Mesenchymal stem cell (in vitro differentiated cells and primary cell): ENCODE results near the gene GNPDA2.

Experiments
- DNase-seq: peaks from one replicate; pipeline ENCODE4 v3.0.0-alpha.2; 2013
- H2AFZ ChIP-seq: one replicate; pipeline ENCODE4 v1.6.1; 2013; ENCODE audit warnings: low read depth, mild to moderate bottlenecking, control low read depth, inconsistent platforms, low read length, moderate library complexity
- H2AK5ac ChIP-seq: 2 replicates; pipeline ENCODE4 v1.6.1; 2013; ENCODE audit warnings: low read length, moderate library complexity, mild to moderate bottlenecking, inconsistent platforms; ENCODE audit not compliant: severe bottlenecking
- H2BK120ac ChIP-seq: one replicate; pipeline ENCODE4 v1.6.1; 2013; ENCODE audit warnings: low read depth, mild to moderate bottlenecking, inconsistent platforms, low read length, moderate library complexity
- H2BK12ac ChIP-seq, 2 experiments: one replicate each; pipeline ENCODE4 v1.6.1; 2013; ENCODE audit warnings: inconsistent platforms in 2 of 2, low read length in 2 of 2, mild to moderate bottlenecking in 2 of 2, moderate library complexity in 2 of 2, control low read depth in 1 of 2
- H2BK15ac ChIP-seq: one replicate; pipeline ENCODE4 v1.6.1; 2013; ENCODE audit warnings: mild to moderate bottlenecking, low read depth, inconsistent platforms; ENCODE audit not compliant: poor library complexity, severe bottlenecking
- H2BK5ac ChIP-seq: 2 replicates; pipeline ENCODE4 v1.6.1; 2013; ENCODE audit warnings: low read depth, mild to moderate bottlenecking, low read length, control low read depth, inconsistent platforms; ENCODE audit not compliant: poor library complexity, severe bottlenecking
- H3K14ac ChIP-seq, 2 experiments: one replicate each; pipeline ENCODE4 v1.6.1; 2013; ENCODE audit warnings: inconsistent platforms in 2 of 2, low read length in 2 of 2, control low read depth in 1 of 2, mild to moderate bottlenecking in 1 of 2, moderate library complexity in 1 of 2
- H3K18ac ChIP-seq, 2 experiments: one replicate each; pipeline ENCODE4 v1.6.1; 2013; ENCODE audit warnings: inconsistent platforms in 2 of 2, low read length in 2 of 2, control low read depth in 1 of 2, low read depth in 1 of 2, mild to moderate bottlenecking in 1 of 2
- H3K23ac ChIP-seq, 2 experiments: one replicate each; pipeline ENCODE4 v1.6.1; 2013; ENCODE audit warnings: inconsistent platforms in 2 of 2, low read length in 2 of 2, mild to moderate bottlenecking in 2 of 2, moderate library complexity in 2 of 2, control low read depth in 1 of 2
- H3K27ac ChIP-seq: 2 replicates; pipeline ENCODE4 v1.5.1; 2013; ENCODE audit warnings: mild to moderate bottlenecking, moderate library complexity, low read length, control low read depth, inconsistent platforms; ENCODE audit not compliant: poor library complexity, severe bottlenecking
- H3K27me3 ChIP-seq, 2 experiments: 2 replicates each; pipeline versions ENCODE4 v1.6.1 to v1.7.0; 2013; ENCODE audit warnings: low read length in 2 of 2, mild to moderate bottlenecking in 2 of 2, moderate library complexity in 2 of 2, control low read depth in 1 of 2, inconsistent platforms in 1 of 2; ENCODE audit not compliant: control insufficient read depth in 1 of 2, insufficient read depth in 1 of 2
- H3K36me3 ChIP-seq, 2 experiments: 2 replicates each; pipeline versions ENCODE4 v1.6.1 to v1.7.0; 2013; ENCODE audit warnings: low read length in 2 of 2, control low read depth in 1 of 2, inconsistent platforms in 1 of 2, low read depth in 1 of 2, mild to moderate bottlenecking in 1 of 2; ENCODE audit not compliant: insufficient read depth in 2 of 2, control insufficient read depth in 1 of 2
- H3K4ac ChIP-seq, 2 experiments: one replicate each; pipeline ENCODE4 v1.6.1; 2013; ENCODE audit warnings: inconsistent platforms in 2 of 2, low read length in 2 of 2, mild to moderate bottlenecking in 2 of 2, moderate library complexity in 2 of 2, control low read depth in 1 of 2, low read depth in 1 of 2
- H3K4me1 ChIP-seq: 2 replicates; pipeline ENCODE4 v1.6.1; 2013; ENCODE audit warnings: low read depth, low read length, control low read depth; ENCODE audit not compliant: control insufficient read depth, insufficient read depth
- H3K4me2 ChIP-seq: 2 replicates; pipeline ENCODE4 v1.6.1; 2013; ENCODE audit warnings: low read length, mild to moderate bottlenecking, inconsistent platforms; ENCODE audit not compliant: poor library complexity, severe bottlenecking
- H3K4me3 ChIP-seq, 2 experiments: 2 replicates each; pipeline versions ENCODE4 v1.5.1 to v1.7.0; 2013; ENCODE audit warnings: low read length in 2 of 2, mild to moderate bottlenecking in 2 of 2, control low read depth in 1 of 2, low read depth in 1 of 2; ENCODE audit not compliant: insufficient read depth in 1 of 2
- H3K79me1 ChIP-seq: replicated peaks from 2 replicates; pipeline ENCODE4 v1.6.1; 2013; ENCODE audit warnings: mild to moderate bottlenecking, control low read depth, low read length, inconsistent platforms; ENCODE audit not compliant: poor library complexity, severe bottlenecking
- H3K9ac ChIP-seq: 2 replicates; pipeline ENCODE4 v1.7.0; 2013; ENCODE audit warnings: mild to moderate bottlenecking, low read length, moderate library complexity
- H3K9me3 ChIP-seq: 2 replicates; pipeline ENCODE4 v1.7.0; 2013; ENCODE audit warnings: mild to moderate bottlenecking, low read length; ENCODE audit not compliant: control insufficient read depth
- H4K8ac ChIP-seq: one replicate; pipeline ENCODE4 v1.6.1; 2013; ENCODE audit warnings: inconsistent platforms, mild to moderate bottlenecking, low read length, moderate library complexity
- H4K91ac ChIP-seq: one replicate; pipeline ENCODE4 v1.6.1; 2013; ENCODE audit warnings: mild to moderate bottlenecking, low read length, inconsistent platforms
- WGBS: methylation state at CpG from one replicate; pipeline ENCODE4 v1.1.7; 2013; ENCODE audit warnings: mixed read lengths; 5-methylcytosine and 5-hydroxymethylcytosine counted together

The GNPDA2 gene

GRCh38 chr4:44727471-44727870 lies 1.1 kb upstream of the GNPDA2 start:
- H2BK15ac ChIP-seq = no peak overlapping the region
- WGBS = 93% methylated on average over 6 of the region's 6 CpGs
- no peaks in the 10 kb centered on the region for H3K9me3 ChIP-seq
- peaks cover 6% of the 10 kb centered on the region for H3K79me1 ChIP-seq
- no peak overlapping the region for H3K18ac ChIP-seq
- H3K4ac ChIP-seq = no peak overlapping the region
- no peaks in the 10 kb centered on the region for H3K27me3 ChIP-seq
- H3K4me2 ChIP-seq = no peak overlapping the region
- H4K8ac ChIP-seq = no peak overlapping the region
- H3K4me1 ChIP-seq = no peaks in the 10 kb centered on the region
- H3K27ac ChIP-seq = no peak overlapping the region
- no peak for DNase-seq
- H4K91ac ChIP-seq = no peak overlapping the region
- peak overlapping the region in 1 of 2 experiments; percentile 99 for H3K4me3 ChIP-seq
- no peak overlapping the region for H2BK5ac ChIP-seq
- no peak overlapping the region for H2BK12ac ChIP-seq
- H2BK120ac ChIP-seq = no peak overlapping the region
- H3K23ac ChIP-seq = no peak overlapping the region
- no peak overlapping the region for H3K9ac ChIP-seq
- H2AFZ ChIP-seq = no peak overlapping the region
- H3K14ac ChIP-seq = no peak overlapping the region
- H3K36me3 ChIP-seq = no peaks in the 10 kb centered on the region
- no peak overlapping the region for H2AK5ac ChIP-seq

DNA sequence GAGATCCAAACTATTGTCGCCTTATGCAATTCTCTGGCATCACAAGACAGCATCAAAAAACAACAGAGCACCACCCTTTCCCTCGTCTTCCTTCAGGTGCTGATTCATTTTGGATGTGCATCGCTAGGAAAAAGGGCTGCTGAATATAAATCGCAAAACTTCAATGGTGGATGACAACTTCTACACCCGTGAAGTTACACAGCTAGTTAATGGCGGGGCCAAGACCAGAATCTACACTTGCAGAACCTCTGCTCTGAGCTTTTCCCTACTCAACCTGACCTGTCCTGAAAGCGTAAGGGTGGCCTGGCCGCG lies 674 bp downstream of the GNPDA2 start:
- no peak overlapping the region for H3K14ac ChIP-seq
- no peak overlapping the region for H2BK5ac ChIP-seq
- no peak overlapping the region for H3K27ac ChIP-seq
- H4K91ac ChIP-seq = no peak overlapping the region
- H2BK12ac ChIP-seq = peak overlapping the region in 1 of 2 experiments; percentile 38
- H3K9ac ChIP-seq = peak overlapping the region; percentile 94
- DNase-seq = no peak
- H3K4me3 ChIP-seq = peak overlapping the region; percentile 81 to 99
- H3K4me1 ChIP-seq = no peaks in the 10 kb centered on the region
- no peak overlapping the region for H4K8ac ChIP-seq
- H3K4me2 ChIP-seq = peak overlapping the region; percentile 42
- peak overlapping the region; percentile 88 to 90 for H3K18ac ChIP-seq
- WGBS = 6% methylated on average over 9 of the region's 9 CpGs
- peak overlapping the region; percentile 7 for H2AFZ ChIP-seq
- H2AK5ac ChIP-seq = no peak overlapping the region
- no peak overlapping the region for H2BK15ac ChIP-seq
- peaks cover 7% of the 10 kb centered on the region for H3K79me1 ChIP-seq
- no peak overlapping the region for H2BK120ac ChIP-seq
- no peak overlapping the region for H3K23ac ChIP-seq
- no peaks in the 10 kb centered on the region for H3K9me3 ChIP-seq
- H3K36me3 ChIP-seq = peaks cover 0 to 1% of the 10 kb centered on the region in 2 experiments
- H3K4ac ChIP-seq = no peak overlapping the region
- no peaks in the 10 kb centered on the region for H3K27me3 ChIP-seq

DNA sequence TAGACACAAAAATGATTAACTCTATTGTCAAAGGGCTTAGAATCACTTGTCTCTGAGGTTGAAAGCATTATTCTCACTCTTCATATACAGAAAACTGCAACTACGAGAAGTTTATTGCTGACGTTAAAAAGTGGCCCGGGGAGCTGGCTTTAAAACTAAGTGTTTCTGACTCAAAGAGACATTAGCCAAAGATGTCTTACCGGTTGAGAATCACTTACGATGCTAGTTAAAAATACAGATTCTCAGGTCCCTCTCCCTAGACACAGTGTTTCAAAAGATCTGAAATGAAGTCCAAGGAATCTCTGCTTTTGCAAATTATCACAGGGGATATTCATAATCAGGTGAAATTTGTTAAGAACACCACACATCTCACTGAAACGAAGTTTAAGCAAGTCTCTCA lies 1.2 kb downstream of the GNPDA2 start:
- H2BK5ac ChIP-seq = no peak overlapping the region
- no peak overlapping the region for H3K23ac ChIP-seq
- DNase-seq = peak; percentile 22
- no peak overlapping the region for H2AK5ac ChIP-seq
- H3K4me1 ChIP-seq = no peaks in the 10 kb centered on the region
- peaks cover 0 to 7% of the 10 kb centered on the region in 2 experiments for H3K36me3 ChIP-seq
- H2AFZ ChIP-seq = no peak overlapping the region
- H3K27me3 ChIP-seq = no peaks in the 10 kb centered on the region
- H2BK120ac ChIP-seq = no peak overlapping the region
- peak overlapping the region; percentile 94 for H3K9ac ChIP-seq
- no peak overlapping the region for H2BK15ac ChIP-seq
- no peak overlapping the region for H2BK12ac ChIP-seq
- H3K18ac ChIP-seq = no peak overlapping the region
- H4K91ac ChIP-seq = no peak overlapping the region
- peaks cover 10% of the 10 kb centered on the region for H3K79me1 ChIP-seq
- H3K9me3 ChIP-seq = no peaks in the 10 kb centered on the region
- peak overlapping the region; percentile 42 for H3K4me2 ChIP-seq
- H3K14ac ChIP-seq = no peak overlapping the region
- no peak overlapping the region for H3K27ac ChIP-seq
- no peak overlapping the region for H3K4ac ChIP-seq
- WGBS = 52% methylated on average over 6 of the region's 6 CpGs
- H4K8ac ChIP-seq = no peak overlapping the region
- H3K4me3 ChIP-seq = peak overlapping the region in 1 of 2 experiments; percentile 99

DNA sequence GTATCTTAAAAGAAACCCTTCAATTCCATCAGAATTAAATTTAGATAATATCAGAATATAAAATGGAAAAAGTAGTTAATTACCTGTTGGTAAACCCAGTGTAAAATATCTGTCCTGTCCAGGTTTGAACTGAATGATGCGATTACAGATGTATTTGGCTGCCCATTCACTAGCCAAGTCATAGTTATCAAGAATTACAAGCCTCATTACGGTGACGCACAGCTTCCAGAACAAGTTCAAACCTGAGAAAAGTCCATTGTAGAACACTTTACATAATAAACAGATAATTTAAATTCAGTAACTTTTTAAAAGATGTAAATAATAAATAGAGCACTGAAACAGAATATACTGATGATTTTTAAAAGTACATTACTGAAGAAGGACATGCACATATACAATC lies 4.4 kb downstream of the GNPDA2 start:
- no peak overlapping the region for H3K23ac ChIP-seq
- no peak for DNase-seq

More for the DNA sequence above, 4.4 kb downstream of the GNPDA2 start:
- H3K18ac ChIP-seq = no peak overlapping the region
- no peak overlapping the region for H3K4ac ChIP-seq
- no peak overlapping the region for H2AFZ ChIP-seq
- no peak overlapping the region for H3K14ac ChIP-seq
- H2BK12ac ChIP-seq = no peak overlapping the region
- H3K27ac ChIP-seq = no peak overlapping the region
- H4K8ac ChIP-seq = no peak overlapping the region
- H4K91ac ChIP-seq = no peak overlapping the region
- WGBS = 100% methylated on average over 1 of the region's 3 CpGs
- H3K36me3 ChIP-seq = peaks cover 0 to 14% of the 10 kb centered on the region in 2 experiments
- H3K4me3 ChIP-seq = no peak overlapping the region
- H2BK120ac ChIP-seq = no peak overlapping the region
- H2BK5ac ChIP-seq = no peak overlapping the region
- H3K4me2 ChIP-seq = no peak overlapping the region
- no peaks in the 10 kb centered on the region for H3K4me1 ChIP-seq
- H2AK5ac ChIP-seq = no peak overlapping the region
- no peak overlapping the region for H2BK15ac ChIP-seq
- peaks cover 12% of the 10 kb centered on the region for H3K79me1 ChIP-seq
- no peaks in the 10 kb centered on the region for H3K9me3 ChIP-seq
- no peaks in the 10 kb centered on the region for H3K27me3 ChIP-seq
- H3K9ac ChIP-seq = no peak overlapping the region
